ENCODE results near the gene KIF25.

The KIF25 gene

DNA sequence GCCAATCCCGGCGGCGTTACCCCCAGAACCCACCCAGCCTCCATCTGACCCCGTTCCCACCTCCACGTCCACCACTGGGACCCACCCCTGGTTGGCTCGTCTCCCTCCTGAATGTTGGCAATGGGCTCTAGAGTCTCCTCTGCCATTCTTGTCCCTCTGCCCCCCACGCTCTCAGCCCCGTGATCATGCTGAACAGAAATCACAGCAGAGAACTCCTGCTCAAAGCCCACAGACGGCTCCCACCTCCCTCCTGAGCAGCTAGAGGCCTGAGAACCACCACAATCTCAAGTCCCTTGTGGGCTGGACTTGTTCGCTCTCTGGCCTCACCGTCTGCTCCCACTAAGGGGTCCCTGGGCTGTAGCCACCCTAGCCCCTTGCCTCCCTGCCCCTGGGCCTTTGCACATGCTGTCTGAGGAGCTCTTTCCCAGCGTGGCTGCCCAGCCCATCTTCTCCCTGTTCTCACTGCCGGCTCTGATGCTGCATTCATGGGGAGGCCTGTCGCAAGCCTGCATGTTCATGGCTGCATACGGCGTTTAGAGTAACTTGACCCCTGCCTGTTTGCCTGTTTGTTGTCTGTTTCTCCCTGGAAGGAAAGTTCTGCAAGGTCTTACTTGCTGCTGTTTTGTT lies 92.7 kb downstream of the KIF25 start:
- no peak for DNase-seq (ENCODE audit: low read depth, low spot score)
- no peak overlapping the region for H3K4me3 ChIP-seq (ENCODE audit: low read length)

DNA sequence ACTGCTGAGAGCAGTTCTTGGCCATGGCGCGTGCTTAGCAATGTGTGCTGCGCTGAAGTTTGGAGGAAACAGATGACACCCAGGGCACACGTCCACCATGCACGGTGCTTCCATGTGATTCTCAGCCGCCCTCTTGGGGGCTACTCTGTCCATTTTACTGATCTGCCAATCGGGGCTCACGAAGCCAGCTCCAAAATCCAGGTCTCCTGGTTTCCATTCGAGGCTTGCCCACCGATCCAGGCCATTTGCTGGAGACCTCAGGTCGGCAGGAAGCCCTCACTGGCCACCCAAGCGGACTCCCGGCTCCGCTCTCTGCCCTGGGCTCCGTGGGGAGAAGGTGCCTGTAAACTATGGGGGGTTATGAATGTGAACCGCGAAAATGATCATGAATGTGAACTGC lies 93.2 kb downstream of the KIF25 start:
- no peak overlapping the region for H3K4me3 ChIP-seq (ENCODE audit: low read length)
- DNase-seq (ENCODE audit: low read depth, low spot score), result no peak

DNA sequence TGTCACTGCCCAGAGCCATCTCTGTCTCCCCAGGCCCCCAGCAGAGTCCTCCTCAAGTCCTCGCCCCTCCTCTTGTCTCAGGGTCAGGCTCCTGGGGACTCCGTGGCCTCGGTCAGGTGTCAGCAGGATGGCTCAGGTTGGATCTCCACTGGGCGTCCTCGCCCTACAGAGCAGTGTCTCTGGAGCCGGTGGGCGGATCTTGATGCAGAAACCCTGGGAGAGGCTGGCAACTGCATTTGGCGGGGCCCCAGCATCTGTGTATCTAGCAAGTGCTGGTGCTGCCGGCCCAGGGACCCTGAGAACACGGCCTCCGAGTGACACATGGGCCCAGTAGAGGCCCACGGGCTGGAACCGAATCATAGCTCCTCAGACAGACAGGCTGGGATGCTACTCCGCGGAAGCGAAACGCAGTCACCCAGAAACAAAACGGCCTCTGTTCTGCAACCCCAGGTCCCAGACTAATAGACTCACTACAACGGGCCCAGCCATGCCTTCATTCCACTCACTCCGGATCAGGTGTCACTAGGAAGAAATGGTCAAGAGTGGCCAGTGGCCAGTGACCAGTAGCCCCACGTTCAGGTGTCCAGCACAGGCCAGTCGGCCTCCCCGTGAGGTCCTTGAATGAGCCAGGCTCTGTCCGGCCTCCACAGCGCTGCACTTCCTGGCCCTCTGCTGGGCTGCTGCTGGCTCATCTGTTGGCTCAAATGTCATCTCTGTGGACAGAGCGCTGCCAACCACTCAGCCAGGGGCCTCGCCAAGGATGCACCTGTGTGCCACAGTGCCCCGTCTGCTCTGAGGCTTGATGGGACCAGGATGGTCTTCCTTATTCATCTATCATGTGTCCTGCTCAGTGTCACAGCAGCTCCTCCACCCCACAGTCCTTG lies 94.2 kb downstream of the KIF25 start:
- H3K4me3 ChIP-seq (ENCODE audit: low read length), result no peak overlapping the region
- DNase-seq (ENCODE audit: low read depth, low spot score), result no peak

DNA sequence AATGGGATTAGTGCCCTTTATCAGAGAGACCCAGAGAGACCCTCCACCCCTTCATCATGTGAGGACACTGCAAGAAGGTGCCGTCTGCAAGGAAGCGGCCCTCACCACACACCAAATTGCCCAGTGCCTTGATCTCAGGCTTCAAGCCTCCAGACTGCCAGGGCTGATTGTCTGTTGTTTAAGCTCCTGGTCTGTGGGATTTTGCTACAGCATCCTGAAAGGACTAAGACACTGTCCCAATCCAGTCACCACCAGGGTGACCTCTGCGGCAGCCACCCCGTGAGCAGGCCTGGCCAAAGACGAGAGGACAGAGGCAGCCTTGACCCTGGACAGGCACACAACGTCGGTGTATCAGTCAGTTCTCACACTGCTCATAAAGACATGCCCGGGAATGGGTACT lies 95.1 kb downstream of the KIF25 start:
- DNase-seq (ENCODE audit: low read depth, low spot score), result no peak
- no peak overlapping the region for H3K4me3 ChIP-seq (ENCODE audit: low read length)

DNA sequence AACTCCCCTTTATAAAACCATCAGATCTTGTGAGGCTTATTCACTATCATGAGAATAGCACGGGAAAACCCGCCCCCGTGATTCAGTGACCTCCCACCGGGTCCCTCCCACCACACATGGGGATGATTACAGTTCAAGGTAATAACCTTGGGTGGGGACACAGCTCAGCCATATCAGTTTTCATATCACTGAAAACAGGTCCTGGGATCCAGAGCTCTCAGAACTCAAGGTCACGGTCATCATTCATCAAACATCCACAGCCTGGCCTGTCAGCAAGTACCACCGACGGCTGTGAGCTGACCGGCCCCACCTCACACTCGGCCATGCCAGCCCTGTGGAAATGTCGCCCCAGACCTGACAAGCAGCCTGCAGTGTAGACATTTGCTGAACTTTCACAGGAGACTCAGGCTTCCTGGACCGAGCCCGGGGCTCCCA lies 95.6 kb downstream of the KIF25 start:
- DNase-seq (ENCODE audit: low read depth, low spot score), result no peak
- no peak overlapping the region for H3K4me3 ChIP-seq (ENCODE audit: low read length)

DNA sequence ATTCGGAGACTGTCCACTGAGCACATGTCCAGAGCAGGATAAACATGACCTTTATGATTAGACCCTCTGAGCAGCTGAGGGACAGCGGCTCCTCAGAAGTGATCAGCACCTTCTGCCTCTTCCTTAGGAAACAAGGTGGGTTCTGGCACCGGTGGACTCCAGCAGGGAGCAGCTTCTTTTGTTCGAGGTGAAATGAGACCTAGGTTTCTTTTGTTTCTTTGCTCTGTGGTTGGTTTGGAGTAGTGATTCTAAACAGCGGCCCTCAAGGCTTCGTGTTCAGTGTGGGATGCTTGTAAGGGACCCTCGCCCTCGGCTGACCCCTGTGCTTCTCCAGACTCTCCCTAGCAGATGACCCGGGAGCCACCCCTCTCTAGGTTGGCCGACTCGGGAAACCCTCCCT lies 96.2 kb downstream of the KIF25 start:
- H3K4me3 ChIP-seq (ENCODE audit: low read length), result no peak overlapping the region
- no peak for DNase-seq (ENCODE audit: low read depth, low spot score)
